Nucleus accumbens (tissue), 56 donors: ENCODE results near the gene INTU.
"Not testable (repeated sequence)": the region's sequence is repeated elsewhere in the genome, so short reads cannot be mapped to it uniquely, and the experiment has no call there.

Experiments used
- DNase-seq, 56 donors: peaks; one replicate each; lab custom pipeline; 2025; lab: John Stamatoyannopoulos, UW

INTU gene

GRCh38 chr4:127641524-127641923 lies 8.8 kb downstream of the INTU start:
- DNase-seq, result no peak

- DNase-seq, result no peak
Observed at GRCh38 chr4:127642169-127642568, 9.4 kb downstream of the INTU start.

GRCh38 chr4:127643791-127644190 lies 11.0 kb downstream of the INTU start:
- no peak for DNase-seq

GRCh38 chr4:127648061-127648460 lies 15.3 kb downstream of the INTU start:
- no peak for DNase-seq

- DNase-seq, result not testable (repeated sequence)
Observed at GRCh38 chr4:127655590-127655989, 22.8 kb downstream of the INTU start.

GRCh38 chr4:127656047-127656680 lies 23.4 kb downstream of the INTU start:
- DNase-seq, result no peak

GRCh38 chr4:127660284-127660885 lies 27.6 kb downstream of the INTU start:
- DNase-seq, result no peak

GRCh38 chr4:127667116-127667515 lies 34.4 kb downstream of the INTU start:
- no peak for DNase-seq

- DNase-seq, result no peak
Observed at GRCh38 chr4:127667772-127668171, 35.0 kb downstream of the INTU start.

GRCh38 chr4:127668770-127669169 lies 36.0 kb downstream of the INTU start:
- DNase-seq, result no peak

- no peak for DNase-seq
Observed at GRCh38 chr4:127669691-127670090, 36.9 kb downstream of the INTU start.

- DNase-seq, result no peak
Observed at GRCh38 chr4:127672111-127672510, 39.4 kb downstream of the INTU start.

- no peak for DNase-seq
Observed at GRCh38 chr4:127685292-127685691, 52.5 kb downstream of the INTU start.

GRCh38 chr4:127686658-127687057 lies 53.9 kb downstream of the INTU start:
- DNase-seq, result no peak

GRCh38 chr4:127687580-127687979 lies 54.8 kb downstream of the INTU start:
- no peak for DNase-seq

GRCh38 chr4:127698789-127699200 lies 66.0 kb downstream of the INTU start:
- peak in 7 of 56 donors; percentile 2 to 24 (median 8) for DNase-seq

- DNase-seq, result peak in 2 of 56 donors; percentile 3 to 9
Observed at GRCh38 chr4:127708985-127709384, 76.2 kb downstream of the INTU start.

GRCh38 chr4:127709456-127709855 lies 76.7 kb downstream of the INTU start:
- DNase-seq, result no peak

GRCh38 chr4:127730142-127730913 lies 97.6 kb downstream of the INTU start, which contains the start of gene SLC25A31:
Gene SLC25A31, plus strand, starts transcription at chr4:127730400. Its CDS starts 146 bp downstream, at chr4:127730546.
- DNase-seq, result no peak

GRCh38 chr4:127731406-127731805 lies 98.6 kb downstream of the INTU start:
- no peak for DNase-seq

GRCh38 chr4:127732623-127733328 lies 100.0 kb downstream of the INTU start:
- DNase-seq, result no peak
